HEK293T (cell line): ENCODE results near the gene PIR.

Experiments used
- CTCF ChIA-PET: fragments of 350-600 bp; formaldehyde crosslinking; extraction: SDS; loops from one replicate; lab custom pipeline; 2021; ENCODE audit warnings: antibody characterized with exemption, inconsistent platforms; lab: Yijun Ruan, JAX
- POLR2A ChIA-PET: fragments of 350-600 bp; formaldehyde crosslinking; extraction: SDS; loops from one replicate; lab custom pipeline; 2020; ENCODE audit warnings: antibody characterized with exemption, inconsistent platforms; lab: Yijun Ruan, JAX
- DNase-seq: peaks from one replicate; pipeline ENCODE4 v3.0.0; 2012; ENCODE audit warnings: mixed read lengths; ENCODE audit errors: extremely low spot score
- ARNT ChIP-seq: fragments of 450-650 bp; IDR thresholded peaks from 2 replicates; pipeline ENCODE4 v1.6.1; 2017; ENCODE audit warnings: mild to moderate bottlenecking
- BHLHE40 ChIP-seq: fragments of 450-650 bp; IDR thresholded peaks from 2 replicates; pipeline ENCODE4 v1.6.1; 2016; ENCODE audit warnings: mild to moderate bottlenecking, moderate library complexity, borderline replicate concordance
- CTBP1 ChIP-seq: fragments of 450-650 bp; IDR thresholded peaks from 2 replicates; pipeline ENCODE4 v1.6.1; 2016; ENCODE audit warnings: borderline replicate concordance
- ELF4 ChIP-seq: fragments of 450-650 bp; IDR thresholded peaks from 2 replicates; pipeline ENCODE4 v1.6.1; 2017; ENCODE audit warnings: antibody characterized with exemption
- FOXA1 ChIP-seq: fragments of 450-650 bp; IDR thresholded peaks from 2 replicates; pipeline ENCODE4 v1.6.1; 2016; ENCODE audit warnings: mild to moderate bottlenecking
- FOXK2 ChIP-seq: fragments of 450-650 bp; IDR thresholded peaks from 2 replicates; pipeline ENCODE4 v1.6.1; 2016; ENCODE audit warnings: mild to moderate bottlenecking
- FOXM1 ChIP-seq: fragments of 450-650 bp; IDR thresholded peaks from 2 replicates; pipeline ENCODE4 v1.6.1; 2017; ENCODE audit warnings: mild to moderate bottlenecking, borderline replicate concordance
- HDGF ChIP-seq: fragments of 450-650 bp; IDR thresholded peaks from 2 replicates; pipeline ENCODE4 v1.6.1; 2017; ENCODE audit warnings: antibody characterized with exemption, borderline replicate concordance
- L3MBTL2 ChIP-seq: fragments of 450-650 bp; conservative IDR thresholded peaks from 2 replicates; pipeline ENCODE4 v1.6.1; 2016; ENCODE audit warnings: mild to moderate bottlenecking
- LEF1 ChIP-seq: fragments of 450-650 bp; IDR thresholded peaks from 2 replicates; pipeline ENCODE4 v1.6.1; 2017; ENCODE audit warnings: mild to moderate bottlenecking, borderline replicate concordance
- NFRKB ChIP-seq: fragments of 450-650 bp; IDR thresholded peaks from 2 replicates; pipeline ENCODE4 v1.6.1; 2016; ENCODE audit warnings: mild to moderate bottlenecking, moderate library complexity
- PKNOX1 ChIP-seq: fragments of 450-650 bp; IDR thresholded peaks from 2 replicates; pipeline ENCODE4 v1.6.1; 2016
- SP1 ChIP-seq: fragments of 450-650 bp; IDR thresholded peaks from 2 replicates; pipeline ENCODE4 v1.6.1; 2017
- SUZ12 ChIP-seq: fragments of 450-650 bp; IDR thresholded peaks from 2 replicates; pipeline ENCODE4 v1.6.1; 2016; ENCODE audit warnings: mild to moderate bottlenecking
- TARDBP ChIP-seq: fragments of 450-650 bp; IDR thresholded peaks from 2 replicates; pipeline ENCODE4 v1.6.1; 2016
- ZNF384 ChIP-seq: fragments of 450-650 bp; IDR thresholded peaks from 2 replicates; pipeline ENCODE4 v1.6.1; 2016

The PIR gene

GRCh38 chrX:15465347-15465746 is 27.8 kb downstream of the PIR start:
- TF ChIP-seq PKNOX1, result no peak
- no peak for TF ChIP-seq NFRKB
- no peak for TF ChIP-seq LEF1
- TF ChIP-seq CTBP1, result no peak
- TF ChIP-seq BHLHE40, result no peak
- TF ChIP-seq FOXA1, result no peak
- ChIA-PET CTCF (interaction anchor here (3.8 kb wide), 1 partner anchor 116 kb away, joined by 19 read pairs; no protein-coding TSS in a partner anchor), POLR2A (no interaction called here)
- DNase-seq, result no peak

GRCh38 chrX:15464704-15465103 is 28.4 kb downstream of the PIR start:
- TF ChIP-seq ELF4, result no peak
- TF ChIP-seq ZNF384, result no peak
- no peak for TF ChIP-seq L3MBTL2
- TF ChIP-seq FOXK2, result no peak
- no peak for TF ChIP-seq LEF1
- TF ChIP-seq ARNT, result no peak
- no peak for TF ChIP-seq SP1
- TF ChIP-seq TARDBP, result no peak
- no peak for TF ChIP-seq SUZ12
- no peak for TF ChIP-seq FOXA1
- TF ChIP-seq PKNOX1, result no peak
- TF ChIP-seq CTBP1, result no peak
- TF ChIP-seq BHLHE40, result no peak
- TF ChIP-seq FOXM1, result no peak
- TF ChIP-seq HDGF, result no peak
- TF ChIP-seq NFRKB, result no peak
- CTCF ChIA-PET, result interaction anchor here (1.0 kb wide), 1 partner anchor 116 kb away, joined by 5 read pairs; no protein-coding TSS in a partner anchor
- POLR2A ChIA-PET, result no interaction called here
- DNase-seq, result no peak

GRCh38 chrX:15451913-15452312 is 41.2 kb downstream of the PIR start:
- ChIA-PET POLR2A (no interaction called here), CTCF (interaction anchor here (1.1 kb wide), 1 partner anchor 15 kb away, joined by 5 read pairs; no protein-coding TSS in a partner anchor)
- TF ChIP-seq L3MBTL2, result no peak
- no peak for TF ChIP-seq BHLHE40
- no peak for TF ChIP-seq PKNOX1
- no peak for TF ChIP-seq CTBP1
- TF ChIP-seq FOXK2, result no peak
- TF ChIP-seq HDGF, result no peak
- no peak for TF ChIP-seq FOXM1
- no peak for TF ChIP-seq NFRKB
- TF ChIP-seq LEF1, result no peak
- TF ChIP-seq ZNF384, result no peak
- no peak for TF ChIP-seq FOXA1
- no peak for TF ChIP-seq ARNT
- DNase-seq, result no peak

DNA sequence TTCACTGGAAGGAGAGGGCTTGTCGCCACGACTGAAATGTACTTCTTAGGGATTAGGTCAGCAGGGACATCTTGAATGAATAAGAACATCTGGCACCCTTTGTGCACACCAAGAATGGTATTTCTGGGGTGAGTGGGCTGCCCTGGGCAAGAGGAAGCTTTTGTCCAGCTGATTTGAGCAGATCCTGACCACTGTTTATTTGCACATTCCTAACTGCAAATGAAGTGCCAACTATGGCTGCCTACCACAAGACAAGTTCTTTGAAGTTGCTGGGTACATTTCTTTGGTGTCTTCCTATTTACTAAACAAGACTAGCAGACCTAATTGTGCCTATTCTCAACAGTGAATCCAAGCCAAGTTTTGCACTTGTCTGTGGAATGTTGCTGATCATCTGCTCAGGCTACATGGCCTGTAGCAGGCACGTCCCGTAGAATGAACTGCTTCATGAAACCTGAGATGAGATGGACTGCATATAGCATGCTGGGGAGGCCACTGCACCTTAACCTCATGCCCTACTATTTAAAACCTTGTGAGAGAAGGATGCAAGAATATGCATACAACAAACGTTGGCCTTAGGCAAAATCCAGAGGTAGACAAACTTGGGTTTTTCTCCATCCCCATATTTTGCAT is 45.0 kb downstream of the PIR start:
- DNase-seq, result no peak
- CTCF ChIA-PET, result no interaction called here
- POLR2A ChIA-PET, result no interaction called here
- TF ChIP-seq ZNF384 (no peak), SP1 (no peak), BHLHE40 (no peak), PKNOX1 (no peak), NFRKB (no peak)

DNA sequence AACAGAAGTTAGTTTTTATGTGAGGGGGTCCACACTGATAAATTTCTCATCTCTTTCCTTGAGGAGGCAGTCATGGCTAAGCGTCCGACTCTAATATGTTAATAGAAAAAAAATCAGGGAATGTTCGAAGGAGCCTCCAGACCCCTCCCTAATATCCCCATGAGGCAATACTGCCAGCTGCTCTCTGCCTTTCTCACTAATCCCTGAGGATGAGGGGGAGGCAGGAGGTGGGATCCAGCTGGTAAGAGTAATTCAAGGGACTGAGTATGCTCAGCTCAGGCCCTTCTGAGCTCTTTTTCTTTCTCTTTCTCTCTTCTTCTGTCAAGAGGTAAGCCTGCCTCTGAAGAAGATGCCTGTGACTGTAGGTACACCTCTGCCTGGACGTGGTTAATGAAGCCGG is 51.7 kb downstream of the PIR start:
- POLR2A ChIA-PET, result no interaction called here
- TF ChIP-seq FOXA1 (no peak), L3MBTL2 (no peak), FOXM1 (no peak), NFRKB (no peak), PKNOX1 (no peak), FOXK2 (no peak), ELF4 (no peak), SP1 (no peak), ZNF384 (no peak), SUZ12 (no peak), ARNT (no peak), HDGF (no peak), TARDBP (no peak), BHLHE40 (no peak), LEF1 (no peak), CTBP1 (no peak)
- no peak for DNase-seq
- CTCF ChIA-PET, result no interaction called here
